ENCODE results near the gene CRELD2.

CRELD2 gene

DNA sequence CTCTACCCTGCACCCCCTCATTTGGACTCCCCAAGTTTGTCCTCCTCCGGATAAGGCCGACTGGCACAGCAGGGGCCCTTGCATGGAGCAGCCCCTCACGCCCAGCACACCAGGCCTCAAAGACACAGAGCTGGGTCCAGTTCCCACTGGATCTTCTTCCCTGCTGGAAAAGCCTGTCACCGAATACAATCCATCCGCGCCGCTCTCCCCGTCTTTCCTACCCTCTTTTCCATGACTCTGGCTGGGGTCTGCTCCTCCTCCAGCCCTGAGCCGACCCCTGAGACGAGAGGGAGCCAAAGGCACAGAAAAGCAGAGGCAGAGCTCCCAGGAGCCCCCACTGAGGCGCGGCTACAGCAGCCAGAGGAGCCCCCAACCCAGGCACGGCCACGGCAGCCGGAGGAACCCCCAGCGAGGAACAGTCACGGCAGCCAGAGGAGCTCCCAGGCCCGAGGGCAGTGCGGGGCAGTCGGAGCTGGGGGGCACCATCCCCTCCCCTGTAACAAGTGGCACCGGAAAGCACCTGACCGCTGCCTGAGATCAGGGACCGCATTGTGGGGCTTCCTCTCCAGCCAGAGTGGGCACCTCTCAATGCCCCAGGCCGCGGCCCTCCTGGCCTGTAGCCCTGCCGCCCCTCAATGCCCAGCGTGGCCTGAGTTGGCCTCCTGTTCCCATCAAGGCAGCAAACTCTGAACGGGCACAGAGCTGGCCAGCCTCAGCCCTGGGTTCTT is 12.2 kb upstream of the CRELD2 start:
- no peaks in the 10 kb centered on the region for H3K9me3 ChIP-seq (ENCODE audit: control insufficient read depth, insufficient read depth, low read depth, low read length)
- no peak overlapping the region for H3K27ac ChIP-seq (ENCODE audit: extremely low read depth, low read depth, low read length)
- ChIA-PET CTCF (no interaction called here), POLR2A (no interaction called here)
- H3K4me1 ChIP-seq (ENCODE audit: control insufficient read depth, insufficient read depth, low read length): no peaks in the 10 kb centered on the region
- peaks cover 0 to 88% of the 10 kb centered on the region in 2 experiments; a peak in 2 of 3 replicates for H3K36me3 ChIP-seq (ENCODE audit: control insufficient read depth in 2 of 2, insufficient read depth in 1 of 2, low read length in 2 of 2)
- no peak overlapping the region for H3K4me3 ChIP-seq (ENCODE audit: low read depth, low read length)
- TF ChIP-seq ZNF423 (tag by site-specific recombination; IDR thresholded peaks at IDR 0.05) (no peak), ZNF302 (tag by site-specific recombination; IDR thresholded peaks at IDR 0.05; ENCODE audit: low read depth) (no peak), ZNF140 (tag by site-specific recombination; IDR thresholded peaks at IDR 0.05) (no peak), RBAK (tag by site-specific recombination; IDR thresholded peaks at IDR 0.05) (no peak), KLF8 (tag by site-specific recombination; IDR thresholded peaks at IDR 0.05) (no peak), ZNF768 (tag by site-specific recombination; IDR thresholded peaks at IDR 0.05) (no peak), ZNF211 (tag by site-specific recombination; IDR thresholded peaks at IDR 0.05; ENCODE audit: low read depth) (no peak), ZNF24 (tag by site-specific recombination; IDR thresholded peaks at IDR 0.05) (no peak), HOXD13 (CRISPR knock-in tag; IDR thresholded peaks at IDR 0.05; ENCODE audit: borderline replicate concordance) (no peak)
- TF ChIP-seq, protein P1, sequence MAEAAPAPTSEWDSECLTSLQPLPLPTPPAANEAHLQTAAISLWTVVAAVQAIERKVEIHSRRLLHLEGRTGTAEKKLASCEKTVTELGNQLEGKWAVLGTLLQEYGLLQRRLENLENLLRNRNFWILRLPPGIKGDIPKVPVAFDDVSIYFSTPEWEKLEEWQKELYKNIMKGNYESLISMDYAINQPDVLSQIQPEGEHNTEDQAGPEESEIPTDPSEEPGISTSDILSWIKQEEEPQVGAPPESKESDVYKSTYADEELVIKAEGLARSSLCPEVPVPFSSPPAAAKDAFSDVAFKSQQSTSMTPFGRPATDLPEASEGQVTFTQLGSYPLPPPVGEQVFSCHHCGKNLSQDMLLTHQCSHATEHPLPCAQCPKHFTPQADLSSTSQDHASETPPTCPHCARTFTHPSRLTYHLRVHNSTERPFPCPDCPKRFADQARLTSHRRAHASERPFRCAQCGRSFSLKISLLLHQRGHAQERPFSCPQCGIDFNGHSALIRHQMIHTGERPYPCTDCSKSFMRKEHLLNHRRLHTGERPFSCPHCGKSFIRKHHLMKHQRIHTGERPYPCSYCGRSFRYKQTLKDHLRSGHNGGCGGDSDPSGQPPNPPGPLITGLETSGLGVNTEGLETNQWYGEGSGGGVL (tag by site-specific recombination; IDR thresholded peaks at IDR 0.05): no peak
- TF ChIP-seq, protein P2, sequence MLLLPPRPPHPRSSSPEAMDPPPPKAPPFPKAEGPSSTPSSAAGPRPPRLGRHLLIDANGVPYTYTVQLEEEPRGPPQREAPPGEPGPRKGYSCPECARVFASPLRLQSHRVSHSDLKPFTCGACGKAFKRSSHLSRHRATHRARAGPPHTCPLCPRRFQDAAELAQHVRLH (tag by site-specific recombination; IDR thresholded peaks at IDR 0.05): no peak

DNA sequence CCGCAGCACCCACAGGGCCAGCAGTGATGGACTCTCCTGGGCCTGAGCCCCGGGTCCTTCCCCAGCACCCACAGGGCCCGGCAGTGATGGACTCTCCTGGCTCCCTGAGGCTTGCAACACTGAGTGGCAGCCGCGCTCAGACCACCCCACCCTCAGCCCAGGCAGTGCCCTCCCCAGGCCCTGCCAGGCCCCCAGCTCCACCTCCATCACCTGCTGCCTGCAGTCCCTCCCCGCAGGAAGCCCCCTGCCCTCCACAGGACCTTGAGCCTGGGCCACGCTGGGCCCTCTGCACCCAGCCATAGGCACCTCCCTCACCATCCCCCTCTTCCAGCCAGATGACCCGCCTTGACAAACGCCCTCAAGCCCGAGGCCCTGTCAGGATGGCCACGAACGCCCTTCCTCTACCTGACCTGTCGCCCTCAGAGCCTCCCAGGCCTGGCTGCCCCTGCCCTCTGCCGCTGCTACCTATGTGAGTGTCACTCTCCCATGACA is 11.6 kb upstream of the CRELD2 start:
- Histone ChIP-seq H3K4me3 (ENCODE audit: low read depth, low read length) (no peak overlapping the region), H3K9me3 (ENCODE audit: control insufficient read depth, insufficient read depth, low read depth, low read length) (no peaks in the 10 kb centered on the region), H3K27ac (ENCODE audit: extremely low read depth, low read depth, low read length) (no peak overlapping the region), H3K36me3 (ENCODE audit: control insufficient read depth in 2 of 2, insufficient read depth in 1 of 2, low read length in 2 of 2) (peaks cover 0 to 82% of the 10 kb centered on the region in 2 experiments; a peak in 2 of 3 replicates), H3K4me1 (ENCODE audit: control insufficient read depth, insufficient read depth, low read length) (no peaks in the 10 kb centered on the region)
- ChIA-PET CTCF (no interaction called here), POLR2A (no interaction called here)
- TF ChIP-seq, protein P3, sequence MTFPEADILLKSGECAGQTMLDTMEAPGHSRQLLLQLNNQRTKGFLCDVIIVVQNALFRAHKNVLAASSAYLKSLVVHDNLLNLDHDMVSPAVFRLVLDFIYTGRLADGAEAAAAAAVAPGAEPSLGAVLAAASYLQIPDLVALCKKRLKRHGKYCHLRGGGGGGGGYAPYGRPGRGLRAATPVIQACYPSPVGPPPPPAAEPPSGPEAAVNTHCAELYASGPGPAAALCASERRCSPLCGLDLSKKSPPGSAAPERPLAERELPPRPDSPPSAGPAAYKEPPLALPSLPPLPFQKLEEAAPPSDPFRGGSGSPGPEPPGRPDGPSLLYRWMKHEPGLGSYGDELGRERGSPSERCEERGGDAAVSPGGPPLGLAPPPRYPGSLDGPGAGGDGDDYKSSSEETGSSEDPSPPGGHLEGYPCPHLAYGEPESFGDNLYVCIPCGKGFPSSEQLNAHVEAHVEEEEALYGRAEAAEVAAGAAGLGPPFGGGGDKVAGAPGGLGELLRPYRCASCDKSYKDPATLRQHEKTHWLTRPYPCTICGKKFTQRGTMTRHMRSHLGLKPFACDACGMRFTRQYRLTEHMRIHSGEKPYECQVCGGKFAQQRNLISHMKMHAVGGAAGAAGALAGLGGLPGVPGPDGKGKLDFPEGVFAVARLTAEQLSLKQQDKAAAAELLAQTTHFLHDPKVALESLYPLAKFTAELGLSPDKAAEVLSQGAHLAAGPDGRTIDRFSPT (tag by site-specific recombination; IDR thresholded peaks at IDR 0.05): no peak
- TF ChIP-seq ZNF555 (tag by site-specific recombination; conservative IDR thresholded peaks at IDR 0.05): no peak
- TF ChIP-seq SETDB1 (IDR thresholded peaks at IDR 0.05; ENCODE audit: insufficient read length, low read length): no peak
- TF ChIP-seq, protein P4, sequence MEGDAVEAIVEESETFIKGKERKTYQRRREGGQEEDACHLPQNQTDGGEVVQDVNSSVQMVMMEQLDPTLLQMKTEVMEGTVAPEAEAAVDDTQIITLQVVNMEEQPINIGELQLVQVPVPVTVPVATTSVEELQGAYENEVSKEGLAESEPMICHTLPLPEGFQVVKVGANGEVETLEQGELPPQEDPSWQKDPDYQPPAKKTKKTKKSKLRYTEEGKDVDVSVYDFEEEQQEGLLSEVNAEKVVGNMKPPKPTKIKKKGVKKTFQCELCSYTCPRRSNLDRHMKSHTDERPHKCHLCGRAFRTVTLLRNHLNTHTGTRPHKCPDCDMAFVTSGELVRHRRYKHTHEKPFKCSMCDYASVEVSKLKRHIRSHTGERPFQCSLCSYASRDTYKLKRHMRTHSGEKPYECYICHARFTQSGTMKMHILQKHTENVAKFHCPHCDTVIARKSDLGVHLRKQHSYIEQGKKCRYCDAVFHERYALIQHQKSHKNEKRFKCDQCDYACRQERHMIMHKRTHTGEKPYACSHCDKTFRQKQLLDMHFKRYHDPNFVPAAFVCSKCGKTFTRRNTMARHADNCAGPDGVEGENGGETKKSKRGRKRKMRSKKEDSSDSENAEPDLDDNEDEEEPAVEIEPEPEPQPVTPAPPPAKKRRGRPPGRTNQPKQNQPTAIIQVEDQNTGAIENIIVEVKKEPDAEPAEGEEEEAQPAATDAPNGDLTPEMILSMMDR (tag by site-specific recombination; IDR thresholded peaks at IDR 0.05): no peak

DNA sequence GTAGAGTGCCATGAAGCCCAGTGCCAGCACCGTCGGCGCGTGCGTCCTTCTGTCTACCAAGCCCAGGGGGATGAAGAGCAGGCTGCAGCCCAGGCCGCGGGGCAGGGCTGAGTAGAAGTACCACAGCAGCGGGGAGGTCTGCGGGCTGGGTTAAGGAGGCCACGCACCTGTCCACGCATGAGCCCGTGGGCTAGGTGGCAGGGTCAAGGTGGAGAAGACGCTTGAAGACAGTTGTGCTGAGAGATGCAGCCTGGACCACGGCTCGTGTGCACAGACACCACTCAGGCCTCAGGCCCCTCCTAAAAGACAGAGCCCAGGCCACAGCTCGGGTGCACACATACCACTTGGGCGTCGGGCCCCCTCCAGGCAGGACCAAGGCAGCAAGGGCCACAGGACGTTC is 10.6 kb upstream of the CRELD2 start:
- ChIA-PET POLR2A (no interaction called here), CTCF (no interaction called here)
- no peak overlapping the region for H3K4me3 ChIP-seq (ENCODE audit: low read depth, low read length)
- H3K9me3 ChIP-seq (ENCODE audit: control insufficient read depth, insufficient read depth, low read depth, low read length): no peaks in the 10 kb centered on the region
- H3K4me1 ChIP-seq (ENCODE audit: control insufficient read depth, insufficient read depth, low read length): no peaks in the 10 kb centered on the region
- no peak overlapping the region for H3K27ac ChIP-seq (ENCODE audit: extremely low read depth, low read depth, low read length)
- H3K36me3 ChIP-seq (ENCODE audit: control insufficient read depth in 2 of 2, insufficient read depth in 1 of 2, low read length in 2 of 2): peaks cover 0 to 80% of the 10 kb centered on the region in 2 experiments; a peak in 2 of 3 replicates
- no peak for TF ChIP-seq ZNF311 (tag by site-specific recombination; IDR thresholded peaks at IDR 0.05; ENCODE audit: borderline replicate concordance)
- TF ChIP-seq ZNF174 (tag by site-specific recombination; IDR thresholded peaks at IDR 0.05): no peak
- TF ChIP-seq ZNF600 (tag by site-specific recombination; IDR thresholded peaks at IDR 0.05): no peak
- TF ChIP-seq ZNF112 (tag by site-specific recombination; IDR thresholded peaks at IDR 0.05): no peak
- TF ChIP-seq, protein P5, sequence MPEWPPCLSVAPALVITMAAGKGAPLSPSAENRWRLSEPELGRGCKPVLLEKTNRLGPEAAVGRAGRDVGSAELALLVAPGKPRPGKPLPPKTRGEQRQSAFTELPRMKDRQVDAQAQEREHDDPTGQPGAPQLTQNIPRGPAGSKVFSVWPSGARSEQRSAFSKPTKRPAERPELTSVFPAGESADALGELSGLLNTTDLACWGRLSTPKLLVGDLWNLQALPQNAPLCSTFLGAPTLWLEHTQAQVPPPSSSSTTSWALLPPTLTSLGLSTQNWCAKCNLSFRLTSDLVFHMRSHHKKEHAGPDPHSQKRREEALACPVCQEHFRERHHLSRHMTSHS (tag by site-specific recombination; IDR thresholded peaks at IDR 0.05): no peak
- TF ChIP-seq SETDB1 (IDR thresholded peaks at IDR 0.05; ENCODE audit: insufficient read length, low read length): no peak
- TF ChIP-seq ZNF302 (tag by site-specific recombination; IDR thresholded peaks at IDR 0.05; ENCODE audit: low read depth): no peak
- no peak for TF ChIP-seq GLIS1 (tag by site-specific recombination; IDR thresholded peaks at IDR 0.05)
- TF ChIP-seq, protein P6, sequence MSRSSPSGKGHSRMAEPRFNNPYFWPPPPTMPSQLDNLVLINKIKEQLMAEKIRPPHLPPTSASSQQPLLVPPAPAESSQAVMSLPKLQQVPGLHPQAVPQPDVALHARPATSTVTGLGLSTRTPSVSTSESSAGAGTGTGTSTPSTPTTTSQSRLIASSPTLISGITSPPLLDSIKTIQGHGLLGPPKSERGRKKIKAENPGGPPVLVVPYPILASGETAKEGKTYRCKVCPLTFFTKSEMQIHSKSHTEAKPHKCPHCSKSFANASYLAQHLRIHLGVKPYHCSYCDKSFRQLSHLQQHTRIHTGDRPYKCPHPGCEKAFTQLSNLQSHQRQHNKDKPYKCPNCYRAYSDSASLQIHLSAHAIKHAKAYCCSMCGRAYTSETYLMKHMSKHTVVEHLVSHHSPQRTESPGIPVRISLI (tag by site-specific recombination; IDR thresholded peaks at IDR 0.05): no peak

Measured in HEK293 (cell line).